ENCODE data around the gene ALX4. TPM values are rescaled to one million over a fixed set of nuclear protein-coding genes. Genes with fewer than 3 reads are reported as not detected.

The ALX4 gene
- total and polyA plus RNA-seq, 2 donors (not counting 1 experiment from before 2014, with no cell fraction given): not detected

- Mint-ChIP-seq H3K27me3 (peaks cover 4% of the 10 kb centered on the region), H3K9me3 (ENCODE audit: insufficient read depth) (no peaks in the 10 kb centered on the region), H3K4me3 (no peak overlapping the region), H3K4me1 (no peaks in the 10 kb centered on the region), H3K27ac (no peak overlapping the region)
- no peak overlapping the region for H3K4me3 ChIP-seq (ENCODE audit: control extremely low read depth in 1 of 5, extremely low read depth in 1 of 5, insufficient read depth in 1 of 5, low read depth in 2 of 5, low read length in 4 of 5)
- intact Hi-C loops (cut with micrococcal nuclease): no loop called here
- no peak overlapping the region for H3K4me2 ChIP-seq (replicated peaks; ENCODE audit: low read depth, low read length, poor library complexity, severe bottlenecking)
- H3K9me3 ChIP-seq (ENCODE audit: control extremely low read depth in 1 of 3, control insufficient read depth in 2 of 3, insufficient read depth in 1 of 3, low read length in 2 of 3): no peaks in the 10 kb centered on the region
- ATAC-seq (ENCODE audit: low read depth) (no peak), DNase-seq (no peak)
- POLR2A ChIA-PET: no interaction called here
- no peak overlapping the region for H3K27ac ChIP-seq (ENCODE audit: low read length in 2 of 2)
- H3K79me2 ChIP-seq (ENCODE audit: control insufficient read depth, insufficient read depth, low read length): no peaks in the 10 kb centered on the region
- no peak for TF ChIP-seq EZH2 (IDR thresholded peaks at IDR 0.05; ENCODE audit: borderline replicate concordance, insufficient read depth, low read depth, low read length, poor library complexity, severe bottlenecking)
- TF ChIP-seq, protein P1, sequence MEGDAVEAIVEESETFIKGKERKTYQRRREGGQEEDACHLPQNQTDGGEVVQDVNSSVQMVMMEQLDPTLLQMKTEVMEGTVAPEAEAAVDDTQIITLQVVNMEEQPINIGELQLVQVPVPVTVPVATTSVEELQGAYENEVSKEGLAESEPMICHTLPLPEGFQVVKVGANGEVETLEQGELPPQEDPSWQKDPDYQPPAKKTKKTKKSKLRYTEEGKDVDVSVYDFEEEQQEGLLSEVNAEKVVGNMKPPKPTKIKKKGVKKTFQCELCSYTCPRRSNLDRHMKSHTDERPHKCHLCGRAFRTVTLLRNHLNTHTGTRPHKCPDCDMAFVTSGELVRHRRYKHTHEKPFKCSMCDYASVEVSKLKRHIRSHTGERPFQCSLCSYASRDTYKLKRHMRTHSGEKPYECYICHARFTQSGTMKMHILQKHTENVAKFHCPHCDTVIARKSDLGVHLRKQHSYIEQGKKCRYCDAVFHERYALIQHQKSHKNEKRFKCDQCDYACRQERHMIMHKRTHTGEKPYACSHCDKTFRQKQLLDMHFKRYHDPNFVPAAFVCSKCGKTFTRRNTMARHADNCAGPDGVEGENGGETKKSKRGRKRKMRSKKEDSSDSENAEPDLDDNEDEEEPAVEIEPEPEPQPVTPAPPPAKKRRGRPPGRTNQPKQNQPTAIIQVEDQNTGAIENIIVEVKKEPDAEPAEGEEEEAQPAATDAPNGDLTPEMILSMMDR (IDR thresholded peaks at IDR 0.05): no peak
- H2AFZ ChIP-seq (ENCODE audit: insufficient read depth, low read depth, low read length, poor library complexity, severe bottlenecking): no peak overlapping the region
- no peaks in the 10 kb centered on the region for H3K4me1 ChIP-seq (ENCODE audit: control insufficient read depth in 2 of 2, insufficient read depth in 2 of 2, low read length in 2 of 2)
- no peaks in the 10 kb centered on the region for H3K36me3 ChIP-seq (replicated peaks in 1 of 2; ENCODE audit: control extremely low read depth in 1 of 2, control insufficient read depth in 1 of 2, extremely low read depth in 1 of 2, insufficient read depth in 2 of 2, low read length in 1 of 2)
- H3K9ac ChIP-seq (ENCODE audit: low read length): no peak overlapping the region
- H4K20me1 ChIP-seq (ENCODE audit: control insufficient read depth, insufficient read depth, low read length, poor library complexity, severe bottlenecking): no peaks in the 10 kb centered on the region
- no peaks in the 10 kb centered on the region for H3K27me3 ChIP-seq (replicated peaks in 1 of 4; ENCODE audit: control extremely low read depth in 1 of 4, control insufficient read depth in 3 of 4, insufficient read depth in 4 of 4, low read length in 3 of 4)
- 77% methylated on average over 6 of the region's 9 CpGs for WGBS (ENCODE audit: insufficient coverage)
- CTCF ChIA-PET: no interaction called here
These were observed 43.7 kb downstream of the ALX4 start for GRCh38 chr11:44266056-44266780.

GRCh38 chr11:44264761-44265160, 45.2 kb downstream of the ALX4 start:
- no peak for TF ChIP-seq EZH2 (IDR thresholded peaks at IDR 0.05; ENCODE audit: borderline replicate concordance, insufficient read depth, low read depth, low read length, poor library complexity, severe bottlenecking)
- TF ChIP-seq, protein P1 (IDR thresholded peaks at IDR 0.05): no peak
- no peak overlapping the region for H3K4me2 ChIP-seq (replicated peaks; ENCODE audit: low read depth, low read length, poor library complexity, severe bottlenecking)
- 90% methylated on average over 17 of the region's 22 CpGs for WGBS (ENCODE audit: insufficient coverage)
- no peak overlapping the region for H3K4me3 ChIP-seq (ENCODE audit: control extremely low read depth in 1 of 5, extremely low read depth in 1 of 5, insufficient read depth in 1 of 5, low read depth in 2 of 5, low read length in 4 of 5)
- H3K9me3 ChIP-seq (ENCODE audit: control extremely low read depth in 1 of 3, control insufficient read depth in 2 of 3, insufficient read depth in 1 of 3, low read length in 2 of 3): no peaks in the 10 kb centered on the region
- no peak for DNase-seq
- no peak overlapping the region for H3K4me3 Mint-ChIP-seq
- no peak overlapping the region for H3K27ac ChIP-seq (ENCODE audit: low read length in 2 of 2)
- ATAC-seq (ENCODE audit: low read depth): no peak
- no peaks in the 10 kb centered on the region for H4K20me1 ChIP-seq (ENCODE audit: control insufficient read depth, insufficient read depth, low read length, poor library complexity, severe bottlenecking)
- H3K9me3 Mint-ChIP-seq (ENCODE audit: insufficient read depth): no peaks in the 10 kb centered on the region
- CTCF ChIA-PET: no interaction called here
- peaks cover 4% of the 10 kb centered on the region for H3K27me3 Mint-ChIP-seq
- no peaks in the 10 kb centered on the region for H3K4me1 ChIP-seq (ENCODE audit: control insufficient read depth in 2 of 2, insufficient read depth in 2 of 2, low read length in 2 of 2)
- no peaks in the 10 kb centered on the region for H3K36me3 ChIP-seq (replicated peaks in 1 of 2; ENCODE audit: control extremely low read depth in 1 of 2, control insufficient read depth in 1 of 2, extremely low read depth in 1 of 2, insufficient read depth in 2 of 2, low read length in 1 of 2)
- no peaks in the 10 kb centered on the region for H3K4me1 Mint-ChIP-seq
- no peak overlapping the region for H3K27ac Mint-ChIP-seq
- POLR2A ChIA-PET: no interaction called here
- H3K9ac ChIP-seq (ENCODE audit: low read length): no peak overlapping the region
- H2AFZ ChIP-seq (ENCODE audit: insufficient read depth, low read depth, low read length, poor library complexity, severe bottlenecking): no peak overlapping the region
- no peaks in the 10 kb centered on the region for H3K27me3 ChIP-seq (replicated peaks in 1 of 4; ENCODE audit: control extremely low read depth in 1 of 4, control insufficient read depth in 3 of 4, insufficient read depth in 4 of 4, low read length in 3 of 4)
- no peaks in the 10 kb centered on the region for H3K79me2 ChIP-seq (ENCODE audit: control insufficient read depth, insufficient read depth, low read length)
- intact Hi-C loops (cut with micrococcal nuclease): no loop called here
